A549 (cell line): Measurements from ENCODE around the gene FIGN.

ENCODE experiments used
- CTCF ChIP-seq: fragments of >200 bp; sonication (Bioruptor Twin); formaldehyde crosslinking; IDR thresholded peaks from 3 replicates; pipeline ENCODE4 v1.5.1; 2016
- E2F6 ChIP-seq: IDR thresholded peaks from 2 replicates; pipeline ENCODE4 v1.6.1; 2012; ENCODE audit warnings: low read depth, borderline replicate concordance
- HMGXB4 ChIP-seq: fragments of 250-450 bp; sonication (Bioruptor Pico); IDR thresholded peaks from 2 replicates; pipeline ENCODE4 v1.5.0; 2021; ENCODE audit warnings: mild to moderate bottlenecking, moderate library complexity, borderline replicate concordance
- NFE2L2 ChIP-seq: fragments of 150-350 bp; conservative IDR thresholded peaks from 2 replicates; pipeline ENCODE4 v1.6.1; 2014; ENCODE audit warnings: low read length
- POLR2A ChIP-seq: IDR thresholded peaks from 2 replicates; pipeline ENCODE4 v1.6.1; 2012; ENCODE audit warnings: mild to moderate bottlenecking, low read length

- TF ChIP-seq CTCF (no peak), POLR2A (no peak), NFE2L2 (no peak), E2F6 (no peak), HMGXB4 (CRISPR knock-in tag) (no peak)
These were observed 725 bp downstream of the FIGN start for GRCh38 chr2:163734881-163735684.
